Sigmoid colon (tissue), 7 donors: ENCODE results near the gene CASP1. TPM values are rescaled to one million over a fixed set of nuclear protein-coding genes. Genes with fewer than 3 reads are reported as not detected.

Experiments used
- DNase-seq: peaks from one replicate; pipeline ENCODE4 v3.0.0-alpha.2; 2019
- H3K27ac ChIP-seq, 4 donors: fragments of 200-600 bp; sonication (generic); one replicate each; pipeline ENCODE4 v1.5.1; 2016 to 2019; ENCODE audit warnings: mild to moderate bottlenecking in 1 of 4
- H3K27me3 ChIP-seq, 3 donors: fragments of 200-600 bp; sonication (generic); one replicate each; pipeline ENCODE4 v1.5.1; 2019; ENCODE audit warnings: mild to moderate bottlenecking in 1 of 3
- H3K36me3 ChIP-seq, 4 donors: fragments of 200-600 bp; sonication (generic); one replicate each; pipeline ENCODE4 v1.5.1; 2016 to 2019
- H3K4me1 ChIP-seq, 4 donors: fragments of 200-600 bp; sonication (generic); one replicate each; pipeline ENCODE4 v1.5.1; 2017 to 2019
- H3K4me3 ChIP-seq, 4 donors: fragments of 200-600 bp; sonication (generic); one replicate each; pipeline ENCODE4 v1.5.1; 2017 to 2019; ENCODE audit warnings: mild to moderate bottlenecking in 2 of 4, moderate library complexity in 1 of 4
- H3K9me3 ChIP-seq, 4 donors: fragments of 200-600 bp in 3 of 4; sonication (generic) in 3 of 4; one replicate each; pipeline versions ENCODE4 v1.5.1 to v1.6.1; 2013 to 2019
- CTCF ChIP-seq, 4 experiments: fragments of 450-650 bp in 3 of 4; fragments of 200-600 bp in 1 of 4; IDR thresholded peaks; one replicate each; pipeline ENCODE4 v1.5.1; 2016 to 2019; ENCODE audit warnings: antibody characterized with exemption in 4 of 4, mild to moderate bottlenecking in 3 of 4, moderate library complexity in 2 of 4
- EP300 ChIP-seq, 4 donors: sonication (generic); formaldehyde crosslinking; IDR thresholded peaks; one replicate each; pipeline ENCODE4 v1.6.1; 2017; ENCODE audit warnings: antibody characterized with exemption in 4 of 4
- POLR2A ChIP-seq, 2 donors: fragments of 450-650 bp; IDR thresholded peaks; one replicate each; pipeline ENCODE4 v1.6.1; 2016; ENCODE audit warnings: antibody characterized with exemption in 2 of 2, mild to moderate bottlenecking in 2 of 2, moderate library complexity in 2 of 2
- POLR2AphosphoS5 ChIP-seq, 4 donors: sonication (generic); formaldehyde crosslinking; IDR thresholded peaks; one replicate each; pipeline ENCODE4 v1.6.1; 2017; ENCODE audit warnings: antibody characterized with exemption in 4 of 4
- WGBS, 2 donors: extraction: QIAGEN DNeasy Blood & Tissue Kit; methylation state at CpG; one replicate each; pipeline ENCODE4 v1.1.7; 2013; 5-methylcytosine and 5-hydroxymethylcytosine counted together
- intact Hi-C: fragments of 100-400 bp; cut with DNase I; formaldehyde crosslinking; loops from one replicate; pipeline ENCODE4 v1.15.1; 2023
- polyA plus RNA-seq, 3 donors: library from polyadenylated mRNA; stranded (reverse); fragments of 200-250 nt; gene quantifications; one replicate each; pipeline ENCODE4 v1.2.3, GENCODE V29; 2013
- total RNA-seq, 4 donors: library from RNA; depleted of rRNA; stranded (reverse); fragments of >200 nt; gene quantifications; one replicate each; pipeline ENCODE4 v1.1.0, GENCODE V29; 2016
- donor health status: healthy with polysubstance abuse.
- donor health status: Bipolar disorder and iron deficiency.
- donor health status: healthy.

The CASP1 gene
- total and polyA plus RNA-seq, 7 donors, result 8.3 to 192 (median 14.3) TPM

DNA sequence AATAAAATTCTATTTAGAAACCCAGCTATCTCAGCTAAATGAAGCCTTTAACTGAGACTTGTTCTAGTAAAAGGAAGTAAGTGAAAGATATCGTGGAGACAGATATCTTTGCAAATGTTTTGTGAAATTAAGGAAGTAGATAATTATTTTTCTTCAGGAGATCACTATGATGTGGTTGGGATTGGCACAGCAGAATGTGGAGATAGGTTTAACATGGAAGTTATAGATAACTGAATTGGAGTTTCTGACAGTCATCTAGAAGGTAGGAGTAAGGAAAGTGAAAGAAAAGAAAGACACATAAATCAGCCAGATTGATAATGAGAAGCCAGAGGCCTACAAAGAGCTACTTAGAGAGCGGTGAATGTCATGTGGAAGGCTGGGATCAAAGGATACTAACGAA lies 7.3 kb downstream of the CASP1 start:
- 54 to 59% methylated on average over 3 of the region's 3 CpGs for WGBS, 2 donors
- H3K4me3 ChIP-seq, result no peak overlapping the region
- TF ChIP-seq CTCF (IDR thresholded peaks at IDR 0.05) (no peak), EP300 (IDR thresholded peaks at IDR 0.05) (no peak), POLR2A (IDR thresholded peaks at IDR 0.05) (no peak), POLR2AphosphoS5 (IDR thresholded peaks at IDR 0.05) (no peak)
- intact Hi-C loops, result no loop called here
- H3K27ac ChIP-seq, result no peak overlapping the region
- no peaks in the 10 kb centered on the region for H3K9me3 ChIP-seq
- no peaks in the 10 kb centered on the region for H3K4me1 ChIP-seq
- H3K27me3 ChIP-seq, result no peaks in the 10 kb centered on the region
- no peak for DNase-seq
- H3K36me3 ChIP-seq, result peaks cover 0 to 14% (median 5%) of the 10 kb centered on the region in 4 donors

GRCh38 chr11:105024394-105024793 lies 10.6 kb downstream of the CASP1 start:
- Histone ChIP-seq H3K4me1 (no peaks in the 10 kb centered on the region), H3K36me3 (peaks cover 0 to 14% (median 3%) of the 10 kb centered on the region in 4 donors), H3K27ac (no peak overlapping the region), H3K9me3 (no peaks in the 10 kb centered on the region), H3K27me3 (no peaks in the 10 kb centered on the region), H3K4me3 (no peak overlapping the region)
- 68 to 88% methylated on average over 1 of the region's 1 CpG for WGBS, 2 donors
- no peak for DNase-seq
- intact Hi-C loops, result no loop called here
- TF ChIP-seq POLR2AphosphoS5 (IDR thresholded peaks at IDR 0.05) (no peak), CTCF (IDR thresholded peaks at IDR 0.05) (no peak), POLR2A (IDR thresholded peaks at IDR 0.05) (no peak), EP300 (IDR thresholded peaks at IDR 0.05) (no peak)

DNA sequence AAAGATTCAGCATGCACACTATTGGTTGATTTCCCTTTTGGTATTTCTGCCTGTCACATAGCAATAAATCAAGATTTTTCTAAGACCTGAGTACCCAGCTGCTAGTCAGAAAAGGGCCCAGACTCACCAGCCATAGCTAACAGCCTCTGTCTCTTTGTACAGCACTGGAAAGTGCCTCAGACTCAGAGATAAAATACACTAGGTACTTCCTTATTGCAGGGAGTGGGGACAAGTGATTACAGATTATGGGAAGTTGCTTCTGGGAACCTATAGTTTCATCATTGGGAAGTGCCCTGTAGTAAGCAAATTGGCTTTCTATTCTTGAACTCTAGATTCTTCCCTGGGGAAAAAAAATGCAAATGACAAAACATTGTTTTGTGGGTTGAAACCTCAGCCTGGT lies 11.9 kb downstream of the CASP1 start, which contains the start of gene CASP5:
TSS of gene CASP5 (minus strand) at position 166 of the 400 bp plus-strand sequence. CDS start at position 134, 32 bp downstream.
- TF ChIP-seq CTCF (IDR thresholded peaks at IDR 0.05) (no peak), POLR2AphosphoS5 (IDR thresholded peaks at IDR 0.05) (no peak), EP300 (IDR thresholded peaks at IDR 0.05) (no peak), POLR2A (IDR thresholded peaks at IDR 0.05) (no peak)
- Histone ChIP-seq H3K27me3 (no peaks in the 10 kb centered on the region), H3K4me1 (no peaks in the 10 kb centered on the region), H3K27ac (no peak within 1 kb of the TSS), H3K9me3 (no peaks in the 10 kb centered on the region), H3K4me3 (no peak within 1 kb of the TSS), H3K36me3 (peaks cover 0 to 11% (median 3%) of the 10 kb centered on the region in 4 donors)
- intact Hi-C loops, result no loop called here
- no peak for DNase-seq

GRCh38 chr11:105022527-105022926 lies 12.4 kb downstream of the CASP1 start:
- H3K36me3 ChIP-seq, result peaks cover 0 to 11% (median 3%) of the 10 kb centered on the region in 4 donors
- H3K27me3 ChIP-seq, result no peaks in the 10 kb centered on the region
- H3K9me3 ChIP-seq, result no peaks in the 10 kb centered on the region
- TF ChIP-seq POLR2A (IDR thresholded peaks at IDR 0.05), result no peak
- no peak for TF ChIP-seq CTCF (IDR thresholded peaks at IDR 0.05)
- TF ChIP-seq POLR2AphosphoS5 (IDR thresholded peaks at IDR 0.05), result no peak
- H3K4me1 ChIP-seq, result no peaks in the 10 kb centered on the region
- no peak overlapping the region for H3K4me3 ChIP-seq
- 11 to 35% methylated on average over 2 of the region's 2 CpGs for WGBS, 2 donors
- DNase-seq, result no peak
- H3K27ac ChIP-seq, result no peak overlapping the region
- intact Hi-C loops, result no loop called here

- no peak for TF ChIP-seq POLR2A (IDR thresholded peaks at IDR 0.05)
- no peak for TF ChIP-seq CTCF (IDR thresholded peaks at IDR 0.05)
- TF ChIP-seq EP300 (IDR thresholded peaks at IDR 0.05), result no peak
- no peak for TF ChIP-seq POLR2AphosphoS5 (IDR thresholded peaks at IDR 0.05)
- Histone ChIP-seq H3K4me3 (no peak overlapping the region), H3K9me3 (no peaks in the 10 kb centered on the region), H3K36me3 (no peaks in the 10 kb centered on the region), H3K4me1 (no peaks in the 10 kb centered on the region), H3K27me3 (no peaks in the 10 kb centered on the region), H3K27ac (no peak overlapping the region)
- DNase-seq, result no peak
- intact Hi-C loops, result no loop called here
Measured at GRCh38 chr11:105007463-105007862, 27.5 kb downstream of the CASP1 start.
